ENCODE data around the gene PCSK6.

Gene PCSK6

DNA sequence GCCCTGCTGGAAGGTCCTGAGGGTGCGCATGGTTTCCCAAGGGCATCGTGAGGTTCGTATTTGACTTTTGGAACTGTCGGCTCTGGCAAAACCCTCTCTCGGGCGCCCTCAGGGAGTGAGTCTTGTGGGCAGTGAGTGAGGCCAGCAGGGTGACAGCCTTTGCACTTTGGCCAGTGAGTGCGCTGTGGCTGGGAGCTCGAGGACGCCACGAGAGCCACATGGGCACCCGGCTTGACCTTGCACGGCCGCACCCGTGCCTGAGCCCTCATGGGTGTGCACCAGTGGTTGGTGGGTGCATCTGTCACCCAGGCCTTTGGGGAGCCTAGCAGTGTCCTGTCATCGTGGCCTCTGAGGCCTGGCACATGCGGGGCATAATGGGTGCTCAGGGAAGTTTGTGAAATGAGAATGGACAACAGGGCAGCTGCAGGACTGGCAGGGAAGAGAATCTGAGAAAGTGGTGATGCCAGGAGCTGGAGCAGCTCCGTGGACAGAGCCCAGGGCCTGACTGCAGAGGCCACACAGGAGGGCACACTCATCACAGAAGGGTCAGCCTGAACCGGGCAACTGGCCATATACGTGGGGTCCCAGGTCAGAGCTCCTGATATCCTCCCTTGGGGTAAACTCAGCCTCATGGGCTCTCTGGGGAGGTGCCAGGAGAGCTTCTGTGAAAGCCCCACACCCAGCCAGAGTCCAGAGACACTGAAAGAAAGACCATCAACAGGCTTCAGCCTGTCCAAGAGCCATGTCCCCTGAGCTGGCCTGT, 164.1 kb downstream of the PCSK6 start:
- peak in 3 of 10 donors; percentile 58 to 83 (median 82) for DNase-seq
- intact Hi-C loops (cut with DNase I), result no loop called here

- peak in 3 of 10 donors; percentile 42 to 81 (median 76) for DNase-seq
- intact Hi-C loops (cut with DNase I), result no loop called here
Observed at GRCh38 chr15:101324524-101325177, 164.9 kb downstream of the PCSK6 start.

GRCh38 chr15:101323793-101324523, 165.5 kb downstream of the PCSK6 start:
- peak in 2 of 10 donors; percentile 46 to 55 for DNase-seq
- intact Hi-C loops (cut with DNase I), result no loop called here

DNA sequence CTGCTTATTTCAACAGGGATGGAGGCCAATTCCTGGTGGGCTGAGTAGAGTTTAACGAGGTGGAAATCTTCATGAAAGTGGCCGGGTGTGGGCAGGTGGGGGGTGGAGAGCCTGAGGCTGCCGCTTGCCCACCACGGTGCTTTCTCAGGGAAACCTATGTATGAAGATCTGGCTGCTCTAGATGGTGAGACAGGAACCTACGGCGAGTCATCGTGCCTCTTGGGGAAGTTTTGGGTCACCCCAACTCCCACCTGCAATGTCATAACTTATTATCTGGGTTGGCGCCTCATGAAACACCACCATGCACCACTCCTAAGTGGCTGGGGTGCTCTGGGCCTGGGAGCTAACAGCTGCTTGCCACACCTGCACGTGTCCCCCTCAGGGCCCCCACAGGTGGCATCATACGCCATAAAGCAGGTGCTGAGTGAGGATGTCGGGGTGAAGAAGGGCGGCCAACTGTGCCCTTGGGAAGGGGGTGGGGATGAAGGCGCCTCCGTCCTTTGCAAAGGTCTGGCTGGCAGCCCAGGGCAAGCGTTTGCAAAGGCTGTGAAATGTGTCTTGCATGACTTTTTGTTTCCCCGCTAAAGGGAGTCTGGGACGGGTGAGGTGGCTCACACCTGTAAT, 166.5 kb downstream of the PCSK6 start:
- DNase-seq, result peak in 3 of 10 donors; percentile 54 to 72 (median 69)
- intact Hi-C loops (cut with DNase I), result no loop called here

- intact Hi-C loops (cut with DNase I), result no loop called here
- DNase-seq, result peak in 2 of 10 donors; percentile 57 to 63
Observed at GRCh38 chr15:101322016-101322695, 167.4 kb downstream of the PCSK6 start.

GRCh38 chr15:101320501-101321052, 168.9 kb downstream of the PCSK6 start:
- peak in 4 of 10 donors; percentile 33 to 62 (median 53) for DNase-seq
- intact Hi-C loops (cut with DNase I), result no loop called here

GRCh38 chr15:101318839-101319238, 170.7 kb downstream of the PCSK6 start:
- DNase-seq, result peak in 4 of 10 donors; percentile 9 to 51 (median 38)
- intact Hi-C loops (cut with DNase I), result no loop called here

GRCh38 chr15:101318147-101318819, 171.2 kb downstream of the PCSK6 start:
- intact Hi-C loops (cut with DNase I), result no loop called here
- DNase-seq, result peak in 2 of 10 donors; percentile 61 to 70

GRCh38 chr15:101317336-101317872, 172.1 kb downstream of the PCSK6 start:
- intact Hi-C loops (cut with DNase I), result no loop called here
- DNase-seq, result no peak

- DNase-seq, result peak in 2 of 10 donors; percentile 26 to 56
- intact Hi-C loops (cut with DNase I), result no loop called here
Observed at GRCh38 chr15:101316529-101316928, 173.0 kb downstream of the PCSK6 start.

- intact Hi-C loops (cut with DNase I), result no loop called here
- DNase-seq, result peak in 3 of 10 donors; percentile 42 to 73 (median 59)
Observed at GRCh38 chr15:101315736-101316135, 173.8 kb downstream of the PCSK6 start.

DNA sequence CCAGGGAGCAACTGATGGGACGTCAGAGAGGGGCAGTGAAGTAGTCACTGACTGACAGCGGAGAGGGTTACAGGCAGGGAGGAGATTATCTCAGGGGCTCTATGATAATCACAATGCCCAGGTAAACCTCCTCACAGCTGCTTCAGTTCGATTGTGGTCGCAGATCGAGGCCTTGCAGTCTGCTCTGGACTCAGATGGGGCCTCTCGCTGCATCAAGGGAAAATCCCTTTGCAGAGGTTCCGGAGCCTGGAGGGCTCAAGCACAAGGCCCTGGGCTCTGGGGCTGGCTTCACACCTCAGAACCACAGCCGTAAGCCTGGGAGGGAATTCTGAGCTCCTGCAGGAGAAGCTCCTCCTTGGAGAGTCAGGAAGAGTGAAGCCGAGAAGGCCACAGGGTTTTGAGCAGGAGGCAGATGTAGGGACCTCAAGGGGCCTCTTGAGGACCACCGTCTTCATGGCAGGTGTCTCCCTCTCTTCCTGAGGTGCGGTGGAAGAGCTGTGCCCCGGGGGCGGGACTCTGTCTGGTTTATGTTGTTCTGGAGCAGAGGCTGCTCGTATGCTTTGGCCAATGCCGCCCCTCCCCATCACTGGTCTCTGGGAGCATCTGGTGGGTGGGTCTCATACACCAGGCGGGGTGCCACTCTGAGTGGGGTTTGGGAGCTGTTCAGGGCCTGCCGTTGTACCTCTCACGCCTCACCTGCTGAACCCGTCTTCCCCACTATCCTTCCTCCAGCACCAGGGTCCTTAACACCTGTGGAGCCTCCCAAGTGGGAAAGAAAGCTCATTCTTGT, 175.0 kb downstream of the PCSK6 start:
- peak in 3 of 10 donors; percentile 44 to 58 (median 49) for DNase-seq
- intact Hi-C loops (cut with DNase I), result no loop called here

GRCh38 chr15:101313041-101313761, 176.3 kb downstream of the PCSK6 start:
- DNase-seq, result peak in 2 of 10 donors; percentile 55 to 62
- intact Hi-C loops (cut with DNase I), result no loop called here

GRCh38 chr15:101310508-101310907, 179.0 kb downstream of the PCSK6 start:
- intact Hi-C loops (cut with DNase I), result no loop called here
- DNase-seq, result peak in 2 of 10 donors; percentile 40 to 57

GRCh38 chr15:101310161-101310480, 179.4 kb downstream of the PCSK6 start:
- intact Hi-C loops (cut with DNase I), result no loop called here
- DNase-seq, result peak in 3 of 10 donors; percentile 5 to 82 (median 60)

DNA sequence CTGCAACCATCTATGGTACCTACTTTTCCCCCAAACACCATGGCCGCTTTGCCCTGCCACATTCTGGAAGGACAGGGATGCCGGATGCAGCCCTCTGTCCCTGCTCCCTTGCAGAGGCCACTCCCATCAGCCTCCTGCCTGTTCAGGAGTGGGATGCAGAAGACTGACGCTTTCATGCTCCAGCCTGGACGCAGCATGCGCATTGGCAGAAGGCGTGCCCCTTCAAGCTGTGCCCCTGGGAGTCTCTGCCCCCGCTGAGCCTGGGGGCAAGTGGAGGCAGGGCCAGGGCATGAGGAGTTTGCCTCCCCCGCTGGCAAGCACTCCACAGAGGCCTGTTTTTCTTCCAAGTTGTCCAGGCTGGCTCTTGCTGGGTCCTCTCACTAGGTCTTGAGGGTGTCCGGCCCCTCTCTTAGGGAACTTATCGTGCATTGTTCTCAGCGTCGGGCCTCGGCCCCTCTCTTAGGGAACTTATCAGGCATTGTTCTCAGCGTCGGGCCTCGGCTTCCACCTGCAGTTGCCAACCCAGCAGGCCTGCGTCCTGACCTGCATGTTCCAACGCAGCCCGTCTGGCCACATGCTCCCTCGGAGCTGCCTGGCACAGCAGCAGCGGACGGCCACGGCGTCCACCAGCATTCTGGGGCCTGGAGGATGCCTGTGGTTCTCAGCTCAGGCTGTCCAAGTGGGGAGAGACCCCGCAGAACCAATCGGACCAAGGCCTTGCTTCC, 179.9 kb downstream of the PCSK6 start:
- intact Hi-C loops (cut with DNase I), result no loop called here
- peak in 3 of 10 donors; percentile 10 to 79 (median 36) for DNase-seq

Data from posterior cingulate gyrus (tissue), 11 donors.